ENCODE results near the gene HRK.

GRCh38 chr12:116903818-116904217 lies 22.6 kb upstream of the HRK start:
- TF ChIP-seq CTCF (IDR thresholded peaks at IDR 0.05; ENCODE audit: low read depth, low read length, missing input control) (no peak), SP1 (IDR thresholded peaks at IDR 0.05) (no peak), RXRA (IDR thresholded peaks at IDR 0.05) (no peak), GABPA (IDR thresholded peaks at IDR 0.05 in 1 of 2, conservative IDR thresholded peaks at IDR 0.05 in 1 of 2) (no peak), ATF3 (IDR thresholded peaks at IDR 0.05) (no peak), RAD21 (IDR thresholded peaks at IDR 0.05) (no peak), JUND (IDR thresholded peaks at IDR 0.05) (no peak), MAX (IDR thresholded peaks at IDR 0.05) (no peak), REST (IDR thresholded peaks at IDR 0.05) (no peak), NR2F2 (IDR thresholded peaks at IDR 0.05) (no peak), ZBTB33 (IDR thresholded peaks at IDR 0.05) (no peak)
